Endodermal cell (in vitro differentiated cells): ENCODE measurements around the gene TRIP12. TPM values are rescaled to one million over a fixed set of nuclear protein-coding genes. Genes with fewer than 3 reads are reported as not detected.
A peak's percentile ranks its signal among the peaks of the same experiment; 100 is the strongest.

ENCODE experiments used
- DNase-seq: peaks from one replicate; pipeline ENCODE4 v3.0.0-alpha.2; 2017
- H3K27ac ChIP-seq: 2 replicates; pipeline ENCODE4 v1.5.1; 2013; ENCODE audit warnings: mild to moderate bottlenecking, low read depth, low read length, moderate library complexity
- H3K27me3 ChIP-seq: 2 replicates; pipeline ENCODE4 v1.6.1; 2013; ENCODE audit warnings: mild to moderate bottlenecking, low read length, moderate library complexity; ENCODE audit not compliant: insufficient read depth, control insufficient read depth, poor library complexity, severe bottlenecking
- H3K36me3 ChIP-seq: 2 replicates; pipeline ENCODE4 v1.7.0; 2013; ENCODE audit warnings: mild to moderate bottlenecking, low read length, moderate library complexity; ENCODE audit not compliant: control insufficient read depth, insufficient read depth
- H3K4me1 ChIP-seq: one replicate; pipeline ENCODE4 v1.7.0; 2013; ENCODE audit warnings: low read length; ENCODE audit not compliant: control insufficient read depth, insufficient read depth
- H3K4me3 ChIP-seq: 2 replicates; pipeline ENCODE4 v1.5.1; 2013; ENCODE audit warnings: mild to moderate bottlenecking, low read length, moderate library complexity
- H3K9ac ChIP-seq: 2 replicates; pipeline ENCODE4 v1.6.1; 2013; ENCODE audit warnings: mild to moderate bottlenecking, low read length, moderate library complexity; ENCODE audit not compliant: poor library complexity, severe bottlenecking; ENCODE audit errors: extremely low read depth
- H3K9me3 ChIP-seq: 2 replicates; pipeline ENCODE4 v1.6.1; 2013; ENCODE audit warnings: mild to moderate bottlenecking, low read length, moderate library complexity; ENCODE audit not compliant: control insufficient read depth
- H3K27ac Mint-ChIP-seq: 2 replicates; pipeline ENCODE4 v1.8.0; 2020; ENCODE audit warnings: mixed read lengths
- H3K27me3 Mint-ChIP-seq: 2 replicates; pipeline ENCODE4 v1.8.0; 2021; ENCODE audit warnings: mild to moderate bottlenecking, mixed read lengths; ENCODE audit not compliant: insufficient read depth
- H3K36me3 Mint-ChIP-seq: 2 replicates; pipeline ENCODE4 v1.8.0; 2020; ENCODE audit warnings: low read depth, mixed read lengths
- H3K4me1 Mint-ChIP-seq: 2 replicates; pipeline ENCODE4 v1.8.0; 2020; ENCODE audit warnings: mixed read lengths
- H3K4me3 Mint-ChIP-seq: 2 replicates; pipeline ENCODE4 v1.8.0; 2020; ENCODE audit warnings: mild to moderate bottlenecking, moderate library complexity, mixed read lengths
- H3K9me3 Mint-ChIP-seq: 2 replicates; pipeline ENCODE4 v1.8.0; 2020; ENCODE audit warnings: mild to moderate bottlenecking, mixed read lengths
- CTCF ChIP-seq: fragments of 200-600 bp; sonication (generic); conservative IDR thresholded peaks from 2 replicates; pipeline ENCODE4 v1.5.0; 2021; ENCODE audit warnings: antibody characterized with exemption, mild to moderate bottlenecking
- WGBS, 2 experiments: methylation state at CpG; one replicate each; pipeline versions ENCODE4 v1.1.5 to v1.1.7; 2013; ENCODE audit warnings: missing lambda C conversion rate in 2 of 2, mixed read lengths in 1 of 2; ENCODE audit not compliant: insufficient coverage in 1 of 2, insufficient read length in 1 of 2; 5-methylcytosine and 5-hydroxymethylcytosine counted together
- total RNA-seq, 2 donors: library from RNA; stranded (reverse); fragmentation: NEBNext Ultra II Directional in 1 of 2; extraction: Animal tissue kit (Norgen Biotek cat#: 25700) in 1 of 2; gene quantifications; 2 replicates in 1 of 2; 3 replicates in 1 of 2; pipeline ENCODE4 v1.2.1, GENCODE V29; 2021

The TRIP12 gene
- total RNA-seq, 2 donors from 2014 or later, result 177 to 229 TPM

DNA sequence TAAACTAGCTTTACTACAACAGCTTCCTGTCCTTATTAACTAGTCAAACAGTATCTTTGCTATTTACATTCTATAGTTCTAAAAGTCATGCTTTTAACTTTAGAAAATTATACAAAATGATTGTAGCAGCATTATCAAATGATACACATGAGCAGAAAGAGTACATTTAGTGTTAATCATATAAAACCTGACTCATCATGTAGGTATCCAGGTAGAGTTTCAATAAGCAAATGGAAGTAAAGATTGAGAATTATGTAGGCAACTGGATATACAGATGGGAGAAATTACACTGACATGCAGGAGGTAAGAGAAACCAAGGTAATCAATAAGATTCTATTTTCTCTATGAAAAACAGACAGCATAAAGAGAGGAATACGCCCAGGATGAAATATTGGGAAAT lies 33.8 kb downstream of the TRIP12 start:
- Histone ChIP-seq H3K36me3 (peaks cover 16% of the 10 kb centered on the region), H3K9me3 (no peaks in the 10 kb centered on the region), H3K27ac (no peak overlapping the region), H3K9ac (no peak overlapping the region), H3K27me3 (no peaks in the 10 kb centered on the region), H3K4me3 (no peak overlapping the region), H3K4me1 (peaks cover 2% of the 10 kb centered on the region)
- DNase-seq, result no peak
- Mint-ChIP-seq H3K27me3 (no peaks in the 10 kb centered on the region), H3K27ac (no peak overlapping the region), H3K4me3 (no peak overlapping the region), H3K9me3 (no peaks in the 10 kb centered on the region), H3K4me1 (peaks cover 27% of the 10 kb centered on the region), H3K36me3 (no peaks in the 10 kb centered on the region)
- TF ChIP-seq CTCF, result no peak
- 100% methylated on average over 1 of the region's 1 CpG; no CpG with 5 or more reads in 1 of the 2 experiments for WGBS, 2 experiments

GRCh38 chr2:229887441-229887840 lies 34.4 kb downstream of the TRIP12 start:
- Histone ChIP-seq H3K36me3 (peaks cover 16% of the 10 kb centered on the region), H3K9me3 (no peaks in the 10 kb centered on the region), H3K4me1 (peaks cover 8% of the 10 kb centered on the region), H3K27me3 (no peaks in the 10 kb centered on the region), H3K4me3 (no peak overlapping the region), H3K27ac (no peak overlapping the region), H3K9ac (no peak overlapping the region)
- Mint-ChIP-seq H3K27ac (no peak overlapping the region), H3K4me1 (peaks cover 33% of the 10 kb centered on the region), H3K9me3 (no peaks in the 10 kb centered on the region), H3K4me3 (no peak overlapping the region), H3K36me3 (no peaks in the 10 kb centered on the region), H3K27me3 (no peaks in the 10 kb centered on the region)
- TF ChIP-seq CTCF, result no peak
- WGBS, 2 experiments, result 89% methylated on average over 1 of the region's 1 CpG; no CpG with 5 or more reads in 1 of the 2 experiments
- no peak for DNase-seq

DNA sequence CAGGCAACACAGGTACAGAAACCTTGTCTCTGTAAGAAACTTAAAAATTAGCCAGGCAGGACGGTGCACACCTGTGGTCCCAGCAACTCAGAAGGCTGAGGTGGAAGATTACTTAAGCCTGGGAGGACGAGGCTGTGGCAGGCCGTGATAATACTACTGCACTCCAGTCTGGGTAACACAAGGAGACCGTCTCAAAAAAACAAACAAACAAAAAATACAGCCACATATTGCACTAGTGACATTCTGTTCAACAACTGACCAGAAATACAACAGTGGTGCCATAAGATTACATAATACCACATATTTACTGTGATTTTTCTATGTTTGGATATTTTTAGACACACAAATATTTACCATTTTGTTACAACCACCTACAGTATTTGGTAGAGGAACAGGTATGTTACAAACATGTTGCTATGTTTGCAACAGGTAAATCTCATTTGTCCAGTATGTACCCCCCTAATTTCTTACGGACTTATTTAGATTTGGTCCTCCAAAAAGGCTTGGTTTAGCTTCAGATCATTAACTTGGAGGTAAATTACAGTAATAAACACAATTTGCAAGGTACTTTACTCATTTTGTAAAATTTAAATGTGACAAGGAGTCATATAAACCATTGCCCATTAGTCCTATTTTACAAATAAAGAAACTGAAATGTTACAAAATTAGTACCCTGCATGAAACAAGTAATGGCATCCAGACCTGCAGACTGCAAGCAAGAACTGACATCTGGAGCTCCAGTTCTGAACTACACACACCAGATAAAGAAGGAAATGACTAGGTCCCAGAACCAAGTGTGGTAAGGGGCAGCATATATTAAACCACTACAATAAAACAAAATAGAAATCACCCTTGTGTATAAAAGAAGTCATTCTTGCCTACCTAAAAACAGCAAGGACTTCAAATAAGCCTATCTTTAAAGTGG lies 36.8 kb downstream of the TRIP12 start:
- 91 to 100% methylated on average over 2 to 5 of the region's 5 CpGs for WGBS, 2 experiments
- H3K9me3 ChIP-seq, result no peaks in the 10 kb centered on the region
- no peak overlapping the region for H3K4me3 ChIP-seq
- no peak for TF ChIP-seq CTCF
- H3K9ac ChIP-seq, result no peak overlapping the region
- H3K4me1 Mint-ChIP-seq, result peaks cover 34% of the 10 kb centered on the region
- peak overlapping the region; percentile 70 for H3K27ac Mint-ChIP-seq
- H3K4me3 Mint-ChIP-seq, result no peak overlapping the region
- H3K36me3 Mint-ChIP-seq, result peaks cover 11% of the 10 kb centered on the region
- no peaks in the 10 kb centered on the region for H3K27me3 ChIP-seq
- H3K36me3 ChIP-seq, result peaks cover 19% of the 10 kb centered on the region
- H3K27ac ChIP-seq, result no peak overlapping the region
- DNase-seq, result no peak
- H3K9me3 Mint-ChIP-seq, result no peaks in the 10 kb centered on the region
- H3K4me1 ChIP-seq, result peaks cover 8% of the 10 kb centered on the region
- no peaks in the 10 kb centered on the region for H3K27me3 Mint-ChIP-seq
